ENCODE measurements around the gene MSANTD1.

Gene MSANTD1

DNA sequence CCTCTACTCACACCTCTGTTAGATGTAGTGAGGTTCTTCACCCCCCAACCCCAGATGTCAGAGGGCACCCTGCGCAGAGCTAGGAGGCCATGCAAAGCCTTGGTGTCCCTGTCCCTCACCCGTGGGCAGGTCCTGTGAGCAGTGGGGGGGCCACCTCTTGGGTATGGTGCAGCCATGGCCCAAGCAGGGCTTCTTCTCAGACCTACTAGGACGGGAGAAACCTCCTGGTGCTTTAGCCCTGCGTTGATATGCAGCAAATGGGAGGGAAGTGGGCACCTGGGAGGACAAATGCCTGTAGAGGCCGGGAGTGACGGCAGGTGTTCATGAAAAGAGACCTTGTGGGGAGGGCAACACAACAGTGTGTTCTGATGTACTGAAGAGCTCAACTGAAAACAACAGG, 38.5 kb upstream of the MSANTD1 start:
- TF ChIP-seq, protein P1, sequence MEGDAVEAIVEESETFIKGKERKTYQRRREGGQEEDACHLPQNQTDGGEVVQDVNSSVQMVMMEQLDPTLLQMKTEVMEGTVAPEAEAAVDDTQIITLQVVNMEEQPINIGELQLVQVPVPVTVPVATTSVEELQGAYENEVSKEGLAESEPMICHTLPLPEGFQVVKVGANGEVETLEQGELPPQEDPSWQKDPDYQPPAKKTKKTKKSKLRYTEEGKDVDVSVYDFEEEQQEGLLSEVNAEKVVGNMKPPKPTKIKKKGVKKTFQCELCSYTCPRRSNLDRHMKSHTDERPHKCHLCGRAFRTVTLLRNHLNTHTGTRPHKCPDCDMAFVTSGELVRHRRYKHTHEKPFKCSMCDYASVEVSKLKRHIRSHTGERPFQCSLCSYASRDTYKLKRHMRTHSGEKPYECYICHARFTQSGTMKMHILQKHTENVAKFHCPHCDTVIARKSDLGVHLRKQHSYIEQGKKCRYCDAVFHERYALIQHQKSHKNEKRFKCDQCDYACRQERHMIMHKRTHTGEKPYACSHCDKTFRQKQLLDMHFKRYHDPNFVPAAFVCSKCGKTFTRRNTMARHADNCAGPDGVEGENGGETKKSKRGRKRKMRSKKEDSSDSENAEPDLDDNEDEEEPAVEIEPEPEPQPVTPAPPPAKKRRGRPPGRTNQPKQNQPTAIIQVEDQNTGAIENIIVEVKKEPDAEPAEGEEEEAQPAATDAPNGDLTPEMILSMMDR (IDR thresholded peaks at IDR 0.05; ENCODE audit: low read depth, low read length) = no peak
- H3K4me3 ChIP-seq (replicated peaks in 1 of 2; ENCODE audit: low read depth in 2 of 2, low read length in 2 of 2) = no peak overlapping the region
- DNase-seq (ENCODE audit: low read depth in 2 of 2) = no peak

DNA sequence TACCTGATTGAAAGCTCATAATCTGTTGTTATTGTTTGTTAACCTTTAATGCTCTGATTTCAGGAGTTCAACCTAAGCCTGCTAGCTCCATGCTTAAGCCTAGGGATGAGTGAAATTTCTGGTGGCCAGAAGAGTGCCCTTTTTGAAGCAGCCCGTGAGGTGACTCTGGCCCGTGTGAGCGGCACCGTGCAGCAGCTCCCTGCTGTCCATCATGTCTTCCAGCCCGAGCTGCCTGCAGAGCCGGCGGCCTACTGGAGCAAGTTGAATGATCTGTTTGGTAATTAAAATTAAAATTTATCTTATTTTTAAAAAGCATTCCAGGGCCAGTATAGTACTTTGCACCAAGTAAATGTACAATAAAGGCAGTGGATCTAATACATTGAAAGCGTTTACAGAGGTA, 37.1 kb upstream of the MSANTD1 start:
- no peak for DNase-seq (ENCODE audit: low read depth in 2 of 2)
- no peak overlapping the region for H3K4me3 ChIP-seq (replicated peaks in 1 of 2; ENCODE audit: low read depth in 2 of 2, low read length in 2 of 2)
- TF ChIP-seq, protein P1 (IDR thresholded peaks at IDR 0.05; ENCODE audit: low read depth, low read length) = no peak

DNA sequence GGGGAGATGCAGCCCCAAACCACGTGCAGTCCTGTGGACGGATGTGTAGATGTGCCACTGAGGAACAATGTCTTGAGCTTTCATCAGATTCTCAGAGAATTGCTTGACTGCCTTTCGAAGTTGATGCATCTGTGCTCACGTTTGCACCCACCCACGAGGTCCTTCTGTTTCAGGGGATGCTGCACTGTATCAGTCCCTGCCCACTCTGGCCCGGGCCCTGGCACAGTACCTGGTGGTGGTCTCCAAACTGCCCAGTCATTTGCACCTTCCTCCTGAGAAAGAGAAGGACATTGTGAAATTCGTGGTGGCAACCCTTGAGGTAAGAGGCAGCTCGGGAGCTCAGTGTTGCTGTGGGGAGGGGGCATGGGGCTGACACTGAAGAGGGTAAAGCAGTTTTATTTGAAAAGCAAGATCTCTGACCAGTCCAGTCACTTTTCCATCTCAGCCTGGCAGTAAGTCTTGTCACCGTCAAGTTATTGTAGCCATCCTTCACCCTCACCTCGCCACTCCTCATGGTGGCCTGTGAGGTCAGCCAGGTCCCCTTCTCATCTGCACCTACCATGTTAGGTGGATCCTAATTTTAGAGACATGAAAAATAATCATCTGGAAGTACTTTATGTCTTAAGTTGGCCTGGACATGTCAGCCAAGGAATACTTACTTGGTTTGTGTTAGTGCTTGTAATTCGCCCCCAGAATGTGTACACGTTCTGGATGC, 36.4 kb upstream of the MSANTD1 start:
- TF ChIP-seq, protein P1 (IDR thresholded peaks at IDR 0.05; ENCODE audit: low read depth, low read length) = no peak
- no peak overlapping the region for H3K4me3 ChIP-seq (replicated peaks in 1 of 2; ENCODE audit: low read depth in 2 of 2, low read length in 2 of 2)
- DNase-seq (ENCODE audit: low read depth in 2 of 2) = no peak

DNA sequence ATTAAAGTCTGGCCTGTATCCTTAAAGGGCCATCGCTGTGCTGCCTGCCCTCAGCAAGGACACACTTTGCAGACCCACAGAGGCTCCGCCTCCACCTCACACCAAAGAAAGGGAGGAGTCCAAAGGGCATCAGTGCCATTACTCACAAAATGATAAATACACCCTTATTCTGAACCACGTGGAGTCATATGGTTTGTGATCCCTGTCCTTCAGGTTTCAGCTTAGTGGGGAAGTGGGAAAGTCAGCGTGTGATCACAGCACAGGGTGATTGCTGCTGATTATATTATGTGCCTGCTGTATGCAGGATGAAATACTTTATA, 35.9 kb upstream of the MSANTD1 start:
- TF ChIP-seq, protein P1 (IDR thresholded peaks at IDR 0.05; ENCODE audit: low read depth, low read length) = no peak
- no peak overlapping the region for H3K4me3 ChIP-seq (replicated peaks in 1 of 2; ENCODE audit: low read depth in 2 of 2, low read length in 2 of 2)
- no peak for DNase-seq (ENCODE audit: low read depth in 2 of 2)

DNA sequence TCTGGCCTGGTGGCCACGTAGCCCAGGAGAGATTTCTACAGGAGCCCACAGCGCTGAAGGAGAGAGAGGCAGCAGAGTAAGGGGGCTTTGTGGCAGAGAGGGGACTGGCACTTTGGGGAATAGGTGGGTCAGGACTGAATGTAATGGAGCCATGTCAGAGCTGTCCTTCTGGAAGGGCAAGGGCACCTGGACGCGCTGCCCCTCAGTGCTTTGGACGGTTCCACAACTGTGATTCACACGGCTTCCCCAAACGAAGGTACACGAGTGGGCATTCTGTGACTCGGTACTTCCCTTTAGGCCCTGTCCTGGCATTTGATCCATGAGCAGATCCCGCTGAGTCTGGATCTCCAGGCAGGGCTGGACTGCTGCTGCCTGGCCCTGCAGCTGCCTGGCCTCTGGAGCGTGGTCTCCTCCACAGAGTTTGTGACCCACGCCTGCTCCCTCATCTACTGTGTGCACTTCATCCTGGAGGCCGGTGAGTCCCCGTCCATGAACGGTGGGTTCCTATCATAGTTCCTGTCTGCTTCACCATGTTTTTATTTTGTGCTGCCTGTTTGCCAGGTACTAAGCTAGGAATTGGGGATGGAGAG, 35.2 kb upstream of the MSANTD1 start:
- TF ChIP-seq, protein P1 (IDR thresholded peaks at IDR 0.05; ENCODE audit: low read depth, low read length) = no peak
- DNase-seq (ENCODE audit: low read depth in 2 of 2) = no peak
- no peak overlapping the region for H3K4me3 ChIP-seq (replicated peaks in 1 of 2; ENCODE audit: low read depth in 2 of 2, low read length in 2 of 2)

DNA sequence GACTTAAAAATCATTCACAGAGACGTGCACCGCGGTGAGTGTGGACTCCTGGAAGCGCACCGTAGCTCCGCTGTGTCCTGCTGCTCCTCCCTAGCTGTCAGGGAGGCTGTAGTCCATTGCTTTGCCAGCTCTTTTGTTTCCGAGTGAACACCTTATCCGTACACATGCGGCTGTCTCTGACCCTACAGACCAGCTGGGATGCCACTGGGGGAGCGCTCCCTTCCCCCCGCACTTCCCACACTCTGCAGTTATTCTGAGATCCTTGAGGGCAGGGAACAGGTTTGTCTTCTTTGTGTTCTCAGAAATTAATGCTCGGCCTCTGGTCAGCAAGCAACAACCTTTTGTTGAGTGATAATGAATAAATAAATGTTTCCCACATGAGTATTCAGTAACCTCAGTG, 33.7 kb upstream of the MSANTD1 start:
- H3K4me3 ChIP-seq (replicated peaks in 1 of 2; ENCODE audit: low read depth in 2 of 2, low read length in 2 of 2) = no peak overlapping the region
- no peak for DNase-seq (ENCODE audit: low read depth in 2 of 2)
- TF ChIP-seq, protein P1 (IDR thresholded peaks at IDR 0.05; ENCODE audit: low read depth, low read length) = no peak

DNA sequence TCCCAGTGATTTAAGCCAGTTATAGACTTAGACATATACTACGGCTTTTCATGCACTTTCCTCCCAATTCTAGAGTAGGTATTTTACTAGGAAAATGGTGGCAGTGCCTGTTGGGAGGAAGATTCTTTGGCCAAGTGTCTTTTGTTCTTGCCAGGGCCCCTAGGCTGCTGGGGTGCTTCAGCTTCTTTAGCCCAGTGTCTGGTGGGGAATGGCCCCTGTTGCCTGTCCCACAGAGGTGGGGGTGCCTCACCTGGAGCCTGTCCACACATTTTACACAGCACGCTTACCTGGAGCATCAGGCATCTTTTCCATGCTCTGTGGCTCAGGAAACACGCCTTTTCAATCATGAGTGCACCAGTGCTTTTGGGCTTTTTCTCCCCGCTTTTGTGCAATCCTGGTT, 33.2 kb upstream of the MSANTD1 start:
- no peak overlapping the region for H3K4me3 ChIP-seq (replicated peaks in 1 of 2; ENCODE audit: low read depth in 2 of 2, low read length in 2 of 2)
- TF ChIP-seq, protein P1 (IDR thresholded peaks at IDR 0.05; ENCODE audit: low read depth, low read length) = no peak
- DNase-seq (ENCODE audit: low read depth in 2 of 2) = no peak
